Activated CD8-positive, alpha-beta memory T cell treated with anti-CD3 and anti-CD28 coated beads for 1 hour (primary cell): ENCODE results near the gene KRT17.
"Not testable (repeated sequence)": the region's sequence is repeated elsewhere in the genome, so short reads cannot be mapped to it uniquely, and the experiment has no call there.

Source experiments
- DNase-seq, 2 donors: peaks; one replicate each; pipeline ENCODE4 v3.0.0-alpha.2; 2020; ENCODE audit warnings: low read depth in 1 of 2; ENCODE audit errors: extremely low read depth in 1 of 2

Gene KRT17

GRCh38 chr17:41599680-41600079 lies 24.7 kb downstream of the KRT17 start:
- no peak for DNase-seq

- no peak for DNase-seq
Measured at GRCh38 chr17:41595585-41595984, 28.8 kb downstream of the KRT17 start.

GRCh38 chr17:41594363-41594915 lies 29.9 kb downstream of the KRT17 start:
- DNase-seq = no peak

- no peak for DNase-seq
Measured at GRCh38 chr17:41593306-41593981, 30.9 kb downstream of the KRT17 start.

GRCh38 chr17:41592601-41593305 lies 31.6 kb downstream of the KRT17 start:
- no peak for DNase-seq

- DNase-seq = no peak
Measured at GRCh38 chr17:41589301-41589700, 35.1 kb downstream of the KRT17 start.

- DNase-seq = no peak
Measured at GRCh38 chr17:41588126-41588810, 36.1 kb downstream of the KRT17 start.

GRCh38 chr17:41586863-41587495 lies 37.4 kb downstream of the KRT17 start, which contains the start of gene KRT14:
Gene KRT14, minus strand, starts transcription at chr17:41586895. Its CDS starts 61 bp downstream, at chr17:41586834.
- DNase-seq = no peak

- no peak for DNase-seq
Measured at GRCh38 chr17:41585301-41586056, 38.9 kb downstream of the KRT17 start.

- DNase-seq = not testable (repeated sequence)
Measured at GRCh38 chr17:41584331-41584927, 39.9 kb downstream of the KRT17 start.

- no peak for DNase-seq
Measured at GRCh38 chr17:41583137-41584127, 40.9 kb downstream of the KRT17 start.

- not testable (repeated sequence) for DNase-seq
Measured at GRCh38 chr17:41582061-41582968, 42.1 kb downstream of the KRT17 start.

GRCh38 chr17:41581366-41582060 lies 42.9 kb downstream of the KRT17 start:
- no peak for DNase-seq

- no peak for DNase-seq
Measured at GRCh38 chr17:41580687-41581365, 43.5 kb downstream of the KRT17 start.

GRCh38 chr17:41580244-41580575 lies 44.2 kb downstream of the KRT17 start:
- DNase-seq = no peak

- peak; percentile 4 to 18 for DNase-seq
Measured at GRCh38 chr17:41579484-41580243, 44.7 kb downstream of the KRT17 start.
